ENCODE data around the gene CPLX4. TPM values are rescaled to one million over a fixed set of nuclear protein-coding genes. Genes with fewer than 3 reads are reported as not detected.

CPLX4 gene
- total RNA-seq, 1 donor from 2014 or later: not detected

GRCh38 chr18:59272221-59272888 is 46.1 kb downstream of the CPLX4 start:
- Mint-ChIP-seq H3K9me3 (no peaks in the 10 kb centered on the region), H3K4me3 (no peak overlapping the region), H3K27me3 (peaks cover 79% of the 10 kb centered on the region), H3K27ac (no peak overlapping the region), H3K36me3 (ENCODE audit: low read depth) (no peaks in the 10 kb centered on the region), H3K4me1 (peaks cover 15% of the 10 kb centered on the region)
- intact Hi-C loops (cut with micrococcal nuclease): loop anchor here (5.0 kb wide), 3 partner anchors 50 to 1835 kb away; partner anchors contain the start of genes GRP, LMAN1 and ONECUT2
- peak; percentile 64 for DNase-seq

- H3K4me3 Mint-ChIP-seq: no peak overlapping the region
- peaks cover 80% of the 10 kb centered on the region for H3K27me3 Mint-ChIP-seq
- no peaks in the 10 kb centered on the region for H3K36me3 Mint-ChIP-seq (ENCODE audit: low read depth)
- intact Hi-C loops (cut with micrococcal nuclease): loop anchor here (5.0 kb wide), 3 partner anchors 49 to 1834 kb away; partner anchors contain the start of genes GRP, LMAN1 and ONECUT2
- no peak overlapping the region for H3K27ac Mint-ChIP-seq
- DNase-seq: no peak
- peaks cover under 1% of the 10 kb centered on the region for H3K9me3 Mint-ChIP-seq
- peaks cover 15% of the 10 kb centered on the region for H3K4me1 Mint-ChIP-seq
Observed at GRCh38 chr18:59271606-59272220, 46.7 kb downstream of the CPLX4 start.

- Mint-ChIP-seq H3K36me3 (ENCODE audit: low read depth) (no peaks in the 10 kb centered on the region), H3K4me1 (peaks cover 18% of the 10 kb centered on the region), H3K27ac (no peak overlapping the region), H3K9me3 (peaks cover 4% of the 10 kb centered on the region), H3K27me3 (peaks cover 81% of the 10 kb centered on the region), H3K4me3 (no peak overlapping the region)
- intact Hi-C loops (cut with micrococcal nuclease): loop anchor here (5.0 kb wide), 3 partner anchors 48 to 1833 kb away; partner anchors contain the start of genes GRP, LMAN1 and ONECUT2
- no peak for DNase-seq
Observed at GRCh38 chr18:59270689-59271257, 47.7 kb downstream of the CPLX4 start.

GRCh38 chr18:59269563-59270119 is 48.8 kb downstream of the CPLX4 start:
- peaks cover 4% of the 10 kb centered on the region for H3K9me3 Mint-ChIP-seq
- H3K27me3 Mint-ChIP-seq: peaks cover 79% of the 10 kb centered on the region
- peak overlapping the region; percentile 42 for H3K27ac Mint-ChIP-seq
- DNase-seq: no peak
- intact Hi-C loops (cut with micrococcal nuclease): loop anchor here (1.0 to 10.0 kb wide), 6 partner anchors 47 to 1832 kb away; partner anchors contain the start of genes CCBE1, GRP, LMAN1 and ONECUT2
- H3K4me1 Mint-ChIP-seq: peaks cover 18% of the 10 kb centered on the region
- peak overlapping the region; percentile 72 for H3K4me3 Mint-ChIP-seq
- no peaks in the 10 kb centered on the region for H3K36me3 Mint-ChIP-seq (ENCODE audit: low read depth)

GRCh38 chr18:59268721-59269562 is 49.5 kb downstream of the CPLX4 start:
- Mint-ChIP-seq H3K27me3 (peaks cover 78% of the 10 kb centered on the region), H3K36me3 (ENCODE audit: low read depth) (no peaks in the 10 kb centered on the region), H3K4me1 (peaks cover 18% of the 10 kb centered on the region), H3K4me3 (peak overlapping the region; percentile 72), H3K9me3 (peaks cover 4% of the 10 kb centered on the region), H3K27ac (no peak overlapping the region)
- intact Hi-C loops (cut with micrococcal nuclease): loop anchor here (1.0 to 10.0 kb wide), 3 partner anchors 133 to 426 kb away; partner anchors contain the start of gene CCBE1
- peak; percentile 81 for DNase-seq

GRCh38 chr18:59268127-59268720 is 50.2 kb downstream of the CPLX4 start:
- H3K36me3 Mint-ChIP-seq (ENCODE audit: low read depth): no peaks in the 10 kb centered on the region
- no peak overlapping the region for H3K27ac Mint-ChIP-seq
- H3K27me3 Mint-ChIP-seq: peaks cover 79% of the 10 kb centered on the region
- no peak for DNase-seq
- intact Hi-C loops (cut with micrococcal nuclease): loop anchor here (5.0 to 10.0 kb wide), 2 partner anchors 134 to 427 kb away; partner anchors contain the start of gene CCBE1
- peak overlapping the region; percentile 26 for H3K4me3 Mint-ChIP-seq
- peaks cover 4% of the 10 kb centered on the region for H3K9me3 Mint-ChIP-seq
- H3K4me1 Mint-ChIP-seq: peaks cover 18% of the 10 kb centered on the region

- peaks cover 18% of the 10 kb centered on the region for H3K4me1 Mint-ChIP-seq
- DNase-seq: peak; percentile 63
- peaks cover 4% of the 10 kb centered on the region for H3K9me3 Mint-ChIP-seq
- intact Hi-C loops (cut with micrococcal nuclease): loop anchor here (5.0 to 10.0 kb wide), 2 partner anchors 135 to 427 kb away; partner anchors contain the start of gene CCBE1
- no peaks in the 10 kb centered on the region for H3K36me3 Mint-ChIP-seq (ENCODE audit: low read depth)
- H3K27ac Mint-ChIP-seq: no peak overlapping the region
- H3K4me3 Mint-ChIP-seq: no peak overlapping the region
- H3K27me3 Mint-ChIP-seq: peaks cover 85% of the 10 kb centered on the region
Observed at GRCh38 chr18:59267503-59268126, 50.8 kb downstream of the CPLX4 start.

- Mint-ChIP-seq H3K27me3 (peaks cover 85% of the 10 kb centered on the region), H3K36me3 (ENCODE audit: low read depth) (no peaks in the 10 kb centered on the region), H3K27ac (no peak overlapping the region), H3K4me3 (no peak overlapping the region), H3K4me1 (peaks cover 18% of the 10 kb centered on the region), H3K9me3 (peaks cover 4% of the 10 kb centered on the region)
- intact Hi-C loops (cut with micrococcal nuclease): loop anchor here (5.0 to 10.0 kb wide), 2 partner anchors 135 to 428 kb away; partner anchors contain the start of gene CCBE1
- no peak for DNase-seq
Observed at GRCh38 chr18:59266886-59267502, 51.5 kb downstream of the CPLX4 start.

- DNase-seq: no peak
- no peaks in the 10 kb centered on the region for H3K36me3 Mint-ChIP-seq (ENCODE audit: low read depth)
- peaks cover 18% of the 10 kb centered on the region for H3K4me1 Mint-ChIP-seq
- peaks cover 83% of the 10 kb centered on the region for H3K27me3 Mint-ChIP-seq
- peaks cover 4% of the 10 kb centered on the region for H3K9me3 Mint-ChIP-seq
- no peak overlapping the region for H3K27ac Mint-ChIP-seq
- H3K4me3 Mint-ChIP-seq: peak overlapping the region; percentile 0
- intact Hi-C loops (cut with micrococcal nuclease): loop anchor here (5.0 to 10.0 kb wide), 2 partner anchors 136 to 428 kb away; partner anchors contain the start of gene CCBE1
Observed at GRCh38 chr18:59266459-59266858, 52.0 kb downstream of the CPLX4 start.

- Mint-ChIP-seq H3K9me3 (peaks cover 4% of the 10 kb centered on the region), H3K4me3 (peak overlapping the region; percentile 0), H3K27me3 (peaks cover 79% of the 10 kb centered on the region), H3K4me1 (peaks cover 18% of the 10 kb centered on the region), H3K27ac (no peak overlapping the region), H3K36me3 (ENCODE audit: low read depth) (no peaks in the 10 kb centered on the region)
- no peak for DNase-seq
- intact Hi-C loops (cut with micrococcal nuclease): loop anchor here (5.0 to 10.0 kb wide), 2 partner anchors 136 to 429 kb away; partner anchors contain the start of gene CCBE1
Observed at GRCh38 chr18:59265974-59266369, 52.5 kb downstream of the CPLX4 start.

GRCh38 chr18:59265246-59265973 is 53.0 kb downstream of the CPLX4 start:
- Mint-ChIP-seq H3K4me3 (peak overlapping the region; percentile 73), H3K27ac (no peak overlapping the region), H3K27me3 (peaks cover 79% of the 10 kb centered on the region), H3K36me3 (ENCODE audit: low read depth) (no peaks in the 10 kb centered on the region), H3K9me3 (peaks cover 4% of the 10 kb centered on the region), H3K4me1 (peaks cover 18% of the 10 kb centered on the region)
- DNase-seq: peak; percentile 79
- intact Hi-C loops (cut with micrococcal nuclease): loop anchor here (5.0 to 10.0 kb wide), 2 partner anchors 137 to 429 kb away; partner anchors contain the start of gene CCBE1

Data from activated CD4-positive, alpha-beta T cell treated with anti-CD3 and anti-CD28 coated beads, Interleukin-2, amount 10 ng/mL, durations not matched to agents 24 days and 14 days (primary cell).